Body of pancreas (tissue), 4 donors: ENCODE results near the gene FOXJ3.

ENCODE experiments used
- CTCF ChIP-seq, 7 experiments: fragments of 450-650 bp in 4 of 7; fragments of 200-600 bp in 3 of 7; sonication (generic) in 3 of 7; IDR thresholded peaks; one replicate each; pipeline ENCODE4 v1.5.1; 2016 to 2019; ENCODE audit warnings: antibody characterized with exemption in 7 of 7
- POLR2A ChIP-seq, 3 donors: fragments of 450-650 bp; IDR thresholded peaks; one replicate each; pipeline ENCODE4 v1.6.1; 2016; ENCODE audit warnings: antibody characterized with exemption in 3 of 3, mild to moderate bottlenecking in 2 of 3

- TF ChIP-seq CTCF (IDR thresholded peaks at IDR 0.05) (no peak), POLR2A (IDR thresholded peaks at IDR 0.05) (no peak)
Observed at GRCh38 chr1:42381280-42381673, 46.2 kb upstream of the FOXJ3 start.
